HepG2 (cell line): ENCODE measurements around the gene RNASE8. TPM values are rescaled to one million over a fixed set of nuclear protein-coding genes. Genes with fewer than 3 reads are reported as not detected.

ENCODE experiments used
- DNMT1 ChIP-seq: sonication (generic); formaldehyde crosslinking; IDR thresholded peaks from 2 replicates; pipeline ENCODE4 v1.5.1; 2020; ENCODE audit warnings: mild to moderate bottlenecking, missing genetic modification reagents
- ELF4 ChIP-seq: sonication (generic); formaldehyde crosslinking; IDR thresholded peaks from 2 replicates; pipeline ENCODE4 v1.5.0; 2020; ENCODE audit warnings: missing genetic modification reagents, mild to moderate bottlenecking, moderate library complexity, borderline replicate concordance
- HNRNPH1 ChIP-seq: fragments of 200-400 bp; formaldehyde crosslinking; optimal IDR thresholded peaks from 2 replicates; pipeline ENCODE3; 2017; ENCODE audit warnings: mild to moderate bottlenecking, low read depth, low read length
- HOXA3 ChIP-seq: sonication (generic); formaldehyde crosslinking; IDR thresholded peaks from 2 replicates; pipeline ENCODE4 v1.5.0; 2020; ENCODE audit warnings: missing genetic modification reagents
- MXI1 ChIP-seq: IDR thresholded peaks from 3 replicates; pipeline ENCODE4 v1.6.1; 2012; ENCODE audit warnings: low read depth, low read length, inconsistent platforms, borderline replicate concordance
- NKX3-1 ChIP-seq: sonication (generic); formaldehyde crosslinking; IDR thresholded peaks from 2 replicates; pipeline ENCODE4 v1.5.0; 2020; ENCODE audit warnings: missing genetic modification reagents
- PTBP1 ChIP-seq: fragments of 200-400 bp; formaldehyde crosslinking; IDR thresholded peaks from 2 replicates; pipeline ENCODE4 v1.6.1; 2018; ENCODE audit warnings: low read length, low read depth; ENCODE audit not compliant: poor library complexity, severe bottlenecking
- RAD51 ChIP-seq: fragments of 450-650 bp; IDR thresholded peaks from 2 replicates; pipeline ENCODE4 v1.6.1; 2016; ENCODE audit warnings: borderline replicate concordance
- RFXANK ChIP-seq: IDR thresholded peaks from 2 replicates; pipeline ENCODE4 v1.6.1; 2016
- SATB2 ChIP-seq: sonication (generic); formaldehyde crosslinking; IDR thresholded peaks from 2 replicates; pipeline ENCODE4 v1.5.0; 2020; ENCODE audit warnings: missing genetic modification reagents
- SP4 ChIP-seq: sonication (generic); formaldehyde crosslinking; IDR thresholded peaks from 2 replicates; pipeline ENCODE4 v1.8.1; 2023; ENCODE audit warnings: mild to moderate bottlenecking, missing genetic modification reagents
- ZNF367 ChIP-seq: sonication (generic); formaldehyde crosslinking; IDR thresholded peaks from 2 replicates; pipeline ENCODE4 v1.4.0; 2020; ENCODE audit warnings: missing genetic modification reagents, borderline replicate concordance
- ZNF556 ChIP-seq: sonication (generic); formaldehyde crosslinking; IDR thresholded peaks from 2 replicates; pipeline ENCODE4 v1.4.0; 2020; ENCODE audit warnings: mild to moderate bottlenecking, missing genetic modification reagents, borderline replicate concordance
- ZNF629 ChIP-seq: sonication (generic); formaldehyde crosslinking; conservative IDR thresholded peaks from 2 replicates; pipeline ENCODE4 v1.5.0; 2020; ENCODE audit warnings: missing genetic modification reagents
- ZNF747 ChIP-seq: sonication (generic); formaldehyde crosslinking; IDR thresholded peaks from 2 replicates; pipeline ENCODE4 v1.8.1; 2023; ENCODE audit warnings: missing genetic modification reagents, mild to moderate bottlenecking, borderline replicate concordance
- ZSCAN21 ChIP-seq: sonication (generic); formaldehyde crosslinking; IDR thresholded peaks from 2 replicates; pipeline ENCODE4 v1.8.0; 2022; ENCODE audit warnings: mild to moderate bottlenecking, missing genetic modification reagents, moderate library complexity, borderline replicate concordance
- ZSCAN30 ChIP-seq: sonication (generic); formaldehyde crosslinking; IDR thresholded peaks from 2 replicates; pipeline ENCODE4 v1.5.0; 2020; ENCODE audit warnings: mild to moderate bottlenecking, missing genetic modification reagents
- polyA plus RNA-seq, 8 experiments: library from polyadenylated mRNA; depleted of rRNA in 3 of 8; stranded (reverse) in 7 of 8; unstranded in 1 of 8; fragments of >200 nt; fragmentation: Illumina TruSeq in 4 of 8; extraction: Trizol in 4 of 8; gene quantifications; 2 replicates each; pipeline versions ENCODE4 v1.2.1 to v1.2.3, GENCODE V29; 2011 to 2016; ENCODE audit warnings: low read depth in 4 of 8, missing spikeins in 1 of 8, mixed read lengths in 1 of 8; ENCODE audit not compliant: insufficient read depth in 1 of 8
- total RNA-seq, 5 experiments: library from RNA; depleted of rRNA; stranded (reverse); fragments of >200 nt; fragmentation: Illumina TruSeq; extraction: Trizol; gene quantifications; 2 replicates each; pipeline ENCODE4 v1.2.3, GENCODE V29; 2016; ENCODE audit warnings: low read depth in 1 of 5
- TF ChIP-seq, protein P1 (sequence below), 2 experiments: sonication (generic) in 1 of 2; formaldehyde crosslinking in 1 of 2; IDR thresholded peaks; 2 replicates each; pipeline versions ENCODE4 v1.4.0 to v1.6.1; 2016 to 2020; ENCODE audit warnings: borderline replicate concordance in 1 of 2, low read depth in 1 of 2, mild to moderate bottlenecking in 1 of 2, missing genetic modification reagents in 1 of 2
- TF ChIP-seq, protein P2 (sequence below): sonication (generic); formaldehyde crosslinking; conservative IDR thresholded peaks from 2 replicates; pipeline ENCODE4 v1.8.0; 2022; ENCODE audit warnings: mild to moderate bottlenecking, moderate library complexity, missing genetic modification reagents
- TF ChIP-seq, protein P3 (sequence below): sonication (generic); formaldehyde crosslinking; IDR thresholded peaks from 2 replicates; pipeline ENCODE4 v1.4.0; 2020; ENCODE audit warnings: missing genetic modification reagents

Gene RNASE8
- total and polyA plus RNA-seq, 2 of the 13 experiments (the other 11 are each of a cell fraction or from before 2014, with no cell fraction given), result not detected

DNA sequence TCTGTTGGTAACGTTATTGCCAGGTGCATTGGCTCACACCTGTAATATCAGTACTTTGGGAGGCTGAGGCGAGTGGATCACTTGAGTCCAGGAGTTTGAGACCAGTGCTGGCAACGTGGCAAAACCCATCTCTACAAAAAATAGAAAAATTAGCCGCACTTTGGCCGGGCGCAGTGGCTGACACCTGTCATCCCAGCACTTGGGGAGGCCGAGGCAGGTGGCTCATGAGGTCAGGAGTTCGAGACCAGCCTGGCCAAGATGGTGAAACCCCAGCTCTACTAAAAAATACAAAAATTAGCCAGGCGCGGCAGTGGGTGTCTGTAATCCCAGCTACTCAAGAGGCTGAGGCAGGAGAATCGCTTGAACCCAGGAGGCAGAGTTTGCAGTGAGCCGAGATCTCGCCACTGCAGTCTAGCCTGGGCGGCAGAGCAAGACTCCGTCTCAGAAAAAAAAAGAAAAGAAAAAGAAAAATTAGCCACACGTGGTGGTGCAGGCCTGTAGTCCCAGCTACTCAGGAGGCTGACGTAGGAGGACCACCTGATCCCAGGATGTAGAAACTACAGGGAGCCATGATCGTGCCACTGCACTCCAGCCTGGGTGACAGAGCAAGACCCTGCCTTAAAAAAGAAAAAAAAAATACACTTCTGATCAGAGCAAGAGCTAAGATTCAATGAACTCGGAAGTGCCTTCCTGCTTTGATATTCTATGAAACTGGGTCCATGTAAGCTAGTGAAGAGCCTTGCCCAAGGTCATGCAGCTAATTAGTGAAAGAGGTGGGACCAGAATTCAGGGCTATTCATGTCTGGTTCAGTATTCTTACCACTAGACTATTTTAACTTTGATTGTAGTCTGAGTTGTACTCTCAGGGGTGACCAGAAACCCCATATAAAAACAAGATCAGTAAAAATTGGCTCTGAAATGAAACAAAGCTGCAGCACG, 4.2 kb upstream of the RNASE8 start (continued):
- TF ChIP-seq, protein P1, sequence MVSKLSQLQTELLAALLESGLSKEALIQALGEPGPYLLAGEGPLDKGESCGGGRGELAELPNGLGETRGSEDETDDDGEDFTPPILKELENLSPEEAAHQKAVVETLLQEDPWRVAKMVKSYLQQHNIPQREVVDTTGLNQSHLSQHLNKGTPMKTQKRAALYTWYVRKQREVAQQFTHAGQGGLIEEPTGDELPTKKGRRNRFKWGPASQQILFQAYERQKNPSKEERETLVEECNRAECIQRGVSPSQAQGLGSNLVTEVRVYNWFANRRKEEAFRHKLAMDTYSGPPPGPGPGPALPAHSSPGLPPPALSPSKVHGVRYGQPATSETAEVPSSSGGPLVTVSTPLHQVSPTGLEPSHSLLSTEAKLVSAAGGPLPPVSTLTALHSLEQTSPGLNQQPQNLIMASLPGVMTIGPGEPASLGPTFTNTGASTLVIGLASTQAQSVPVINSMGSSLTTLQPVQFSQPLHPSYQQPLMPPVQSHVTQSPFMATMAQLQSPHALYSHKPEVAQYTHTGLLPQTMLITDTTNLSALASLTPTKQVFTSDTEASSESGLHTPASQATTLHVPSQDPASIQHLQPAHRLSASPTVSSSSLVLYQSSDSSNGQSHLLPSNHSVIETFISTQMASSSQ (IDR thresholded peaks at IDR 0.05; ENCODE audit: low read depth), result no peak
- TF ChIP-seq, protein P1 (CRISPR knock-in tag; IDR thresholded peaks at IDR 0.05; ENCODE audit: borderline replicate concordance), result no peak
- TF ChIP-seq MXI1, result no peak
- 0 out of 2 replicates have a peak, but pooled peaks have one; percentile 0 for TF ChIP-seq ZNF747
- no peak for TF ChIP-seq HNRNPH1
- no peak for TF ChIP-seq DNMT1 (CRISPR knock-in tag)
- TF ChIP-seq ZNF629 (CRISPR knock-in tag), result no peak
- no peak for TF ChIP-seq NKX3-1 (CRISPR knock-in tag)
- TF ChIP-seq RFXANK (CRISPR knock-in tag), result no peak
- TF ChIP-seq ZNF556 (CRISPR knock-in tag), result no peak
- TF ChIP-seq, protein P2, sequence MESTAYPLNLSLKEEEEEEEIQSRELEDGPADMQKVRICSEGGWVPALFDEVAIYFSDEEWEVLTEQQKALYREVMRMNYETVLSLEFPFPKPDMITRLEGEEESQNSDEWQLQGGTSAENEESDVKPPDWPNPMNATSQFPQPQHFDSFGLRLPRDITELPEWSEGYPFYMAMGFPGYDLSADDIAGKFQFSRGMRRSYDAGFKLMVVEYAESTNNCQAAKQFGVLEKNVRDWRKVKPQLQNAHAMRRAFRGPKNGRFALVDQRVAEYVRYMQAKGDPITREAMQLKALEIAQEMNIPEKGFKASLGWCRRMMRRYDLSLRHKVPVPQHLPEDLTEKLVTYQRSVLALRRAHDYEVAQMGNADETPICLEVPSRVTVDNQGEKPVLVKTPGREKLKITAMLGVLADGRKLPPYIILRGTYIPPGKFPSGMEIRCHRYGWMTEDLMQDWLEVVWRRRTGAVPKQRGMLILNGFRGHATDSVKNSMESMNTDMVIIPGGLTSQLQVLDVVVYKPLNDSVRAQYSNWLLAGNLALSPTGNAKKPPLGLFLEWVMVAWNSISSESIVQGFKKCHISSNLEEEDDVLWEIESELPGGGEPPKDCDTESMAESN (CRISPR knock-in tag), result peak; percentile 55; the same call in 1 of the 2 replicates
- TF ChIP-seq SATB2, result no peak
- no peak; the same call in 1 of the 2 replicates for TF ChIP-seq ZSCAN30
- TF ChIP-seq SP4 (CRISPR knock-in tag), result peak; percentile 45; the same call in 1 of the 2 replicates
- no peak for TF ChIP-seq RAD51
- no peak for TF ChIP-seq PTBP1
- TF ChIP-seq, protein P3, sequence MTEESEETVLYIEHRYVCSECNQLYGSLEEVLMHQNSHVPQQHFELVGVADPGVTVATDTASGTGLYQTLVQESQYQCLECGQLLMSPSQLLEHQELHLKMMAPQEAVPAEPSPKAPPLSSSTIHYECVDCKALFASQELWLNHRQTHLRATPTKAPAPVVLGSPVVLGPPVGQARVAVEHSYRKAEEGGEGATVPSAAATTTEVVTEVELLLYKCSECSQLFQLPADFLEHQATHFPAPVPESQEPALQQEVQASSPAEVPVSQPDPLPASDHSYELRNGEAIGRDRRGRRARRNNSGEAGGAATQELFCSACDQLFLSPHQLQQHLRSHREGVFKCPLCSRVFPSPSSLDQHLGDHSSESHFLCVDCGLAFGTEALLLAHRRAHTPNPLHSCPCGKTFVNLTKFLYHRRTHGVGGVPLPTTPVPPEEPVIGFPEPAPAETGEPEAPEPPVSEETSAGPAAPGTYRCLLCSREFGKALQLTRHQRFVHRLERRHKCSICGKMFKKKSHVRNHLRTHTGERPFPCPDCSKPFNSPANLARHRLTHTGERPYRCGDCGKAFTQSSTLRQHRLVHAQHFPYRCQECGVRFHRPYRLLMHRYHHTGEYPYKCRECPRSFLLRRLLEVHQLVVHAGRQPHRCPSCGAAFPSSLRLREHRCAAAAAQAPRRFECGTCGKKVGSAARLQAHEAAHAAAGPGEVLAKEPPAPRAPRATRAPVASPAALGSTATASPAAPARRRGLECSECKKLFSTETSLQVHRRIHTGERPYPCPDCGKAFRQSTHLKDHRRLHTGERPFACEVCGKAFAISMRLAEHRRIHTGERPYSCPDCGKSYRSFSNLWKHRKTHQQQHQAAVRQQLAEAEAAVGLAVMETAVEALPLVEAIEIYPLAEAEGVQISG (CRISPR knock-in tag), result no peak
- peak; percentile 11; the same call in 1 of the 2 replicates for TF ChIP-seq HOXA3
- peak; percentile 21; the same call in 1 of the 2 replicates for TF ChIP-seq ELF4 (CRISPR knock-in tag)
- no peak for TF ChIP-seq ZNF367 (CRISPR knock-in tag)
- no peak for TF ChIP-seq ZSCAN21 (CRISPR knock-in tag)
